Right lobe of liver (tissue), 6 donors: Measurements from ENCODE around the gene RIC3. TPM values are rescaled to one million over a fixed set of nuclear protein-coding genes. Genes with fewer than 3 reads are reported as not detected.

Experiments
- ATAC-seq, 4 donors: fragments of 200-7000 bp; cut with Tn5 transposase; one replicate each; pipeline ENCODE4 v1.9.1; 2020; ENCODE audit warnings: mild to moderate bottlenecking in 4 of 4, moderate library complexity in 4 of 4
- DNase-seq, 3 donors: peaks; one replicate each; pipeline ENCODE4 v3.0.0-alpha.2; 2020
- H3K27ac ChIP-seq, 3 donors: fragments of 200-600 bp; one replicate each; pipeline ENCODE4 v1.8.0; 2022
- H3K27me3 ChIP-seq, 2 donors: fragments of 200-600 bp; one replicate each; pipeline ENCODE4 v1.8.0; 2022
- H3K36me3 ChIP-seq, 4 donors: fragments of 200-600 bp; sonication (generic) in 1 of 4; one replicate each; pipeline versions ENCODE4 v1.5.1 to v1.8.0; 2017 to 2022; ENCODE audit warnings: control low read depth in 1 of 4
- H3K4me1 ChIP-seq, 4 donors: fragments of 200-600 bp; sonication (generic) in 1 of 4; one replicate each; pipeline versions ENCODE4 v1.5.1 to v1.8.0; 2017 to 2022; ENCODE audit warnings: control low read depth in 1 of 4
- H3K4me3 ChIP-seq, 3 donors: fragments of 200-600 bp; one replicate each; pipeline ENCODE4 v1.8.0; 2022
- H3K9me3 ChIP-seq, 4 donors: fragments of 200-600 bp; sonication (generic) in 1 of 4; one replicate each; pipeline versions ENCODE4 v1.5.1 to v1.8.0; 2017 to 2022; ENCODE audit warnings: control low read depth in 1 of 4
- POLR2A ChIP-seq: fragments of 450-650 bp; IDR thresholded peaks from one replicate; pipeline ENCODE4 v1.6.1; 2017; ENCODE audit warnings: antibody characterized with exemption, mild to moderate bottlenecking
- WGBS: methylation state at CpG from one replicate; pipeline ENCODE4 v1.1.6; 2018; ENCODE audit warnings: low coverage, low lambda C conversion rate; ENCODE audit not compliant: insufficient coverage; ENCODE audit errors: missing lambda C conversion rate; 5-methylcytosine and 5-hydroxymethylcytosine counted together
- intact Hi-C, 2 donors: fragments of 100-400 bp; cut with DNase I; formaldehyde crosslinking; loops; one replicate each; pipeline versions ENCODE4 v1.11.2 to v1.14.1; 2022
- total RNA-seq, 6 experiments: library from RNA; depleted of rRNA in 2 of 6; stranded (reverse); fragments of >200 nt in 2 of 6; fragmentation: NEBNext Ultra II Directional in 3 of 6; extraction: Animal tissue kit (Norgen Biotek cat#: 25700) in 3 of 6; gene quantifications; one replicate each; pipeline versions ENCODE4 v1.1.0 to v1.2.4, GENCODE V29; 2016 to 2023
- TF ChIP-seq, protein P1 (sequence below), 4 donors: fragments of 200-600 bp in 3 of 4; fragments of 450-650 bp in 1 of 4; IDR thresholded peaks; one replicate each; pipeline versions ENCODE4 v1.5.1 to v1.8.0; 2016 to 2022; ENCODE audit warnings: antibody characterized with exemption in 4 of 4, mild to moderate bottlenecking in 2 of 4
- donor health status: DM: no; HTN: yes; CAD: no.
- donor health status: DM: no; HTN: no; CAD: no.
- donor health status: DM: no; HTN: no; CAD: no.
- donor health status: DM: no; HTN: yes; CAD: no.
- donor health status: DM: no; HTN: yes; CAD: no.

Gene RIC3
- total RNA-seq, 6 experiments from 2014 or later = 1.4 to 7.3 (median 3.6) TPM

GRCh38 chr11:8068605-8069221 lies 100.1 kb downstream of the RIC3 start:
- peak overlapping the region; percentile 57 to 84 (median 82) for H3K27ac ChIP-seq
- H3K27me3 ChIP-seq = no peaks in the 10 kb centered on the region
- H3K4me3 ChIP-seq = peak overlapping the region in 2 of 3 donors; percentile 11 to 14
- ATAC-seq = peak; percentile 89 to 94 (median 92)
- intact Hi-C loops = no loop called here
- DNase-seq = peak; percentile 80 to 83 (median 83)
- TF ChIP-seq, protein P1, sequence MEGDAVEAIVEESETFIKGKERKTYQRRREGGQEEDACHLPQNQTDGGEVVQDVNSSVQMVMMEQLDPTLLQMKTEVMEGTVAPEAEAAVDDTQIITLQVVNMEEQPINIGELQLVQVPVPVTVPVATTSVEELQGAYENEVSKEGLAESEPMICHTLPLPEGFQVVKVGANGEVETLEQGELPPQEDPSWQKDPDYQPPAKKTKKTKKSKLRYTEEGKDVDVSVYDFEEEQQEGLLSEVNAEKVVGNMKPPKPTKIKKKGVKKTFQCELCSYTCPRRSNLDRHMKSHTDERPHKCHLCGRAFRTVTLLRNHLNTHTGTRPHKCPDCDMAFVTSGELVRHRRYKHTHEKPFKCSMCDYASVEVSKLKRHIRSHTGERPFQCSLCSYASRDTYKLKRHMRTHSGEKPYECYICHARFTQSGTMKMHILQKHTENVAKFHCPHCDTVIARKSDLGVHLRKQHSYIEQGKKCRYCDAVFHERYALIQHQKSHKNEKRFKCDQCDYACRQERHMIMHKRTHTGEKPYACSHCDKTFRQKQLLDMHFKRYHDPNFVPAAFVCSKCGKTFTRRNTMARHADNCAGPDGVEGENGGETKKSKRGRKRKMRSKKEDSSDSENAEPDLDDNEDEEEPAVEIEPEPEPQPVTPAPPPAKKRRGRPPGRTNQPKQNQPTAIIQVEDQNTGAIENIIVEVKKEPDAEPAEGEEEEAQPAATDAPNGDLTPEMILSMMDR (IDR thresholded peaks at IDR 0.05) = no peak
- peak; percentile 13 for TF ChIP-seq POLR2A
- 5% methylated on average over 10 of the region's 15 CpGs for WGBS
- H3K36me3 ChIP-seq = no peaks in the 10 kb centered on the region
- peaks cover 0 to 22% (median 9%) of the 10 kb centered on the region in 4 donors for H3K4me1 ChIP-seq
- H3K9me3 ChIP-seq = no peaks in the 10 kb centered on the region

DNA sequence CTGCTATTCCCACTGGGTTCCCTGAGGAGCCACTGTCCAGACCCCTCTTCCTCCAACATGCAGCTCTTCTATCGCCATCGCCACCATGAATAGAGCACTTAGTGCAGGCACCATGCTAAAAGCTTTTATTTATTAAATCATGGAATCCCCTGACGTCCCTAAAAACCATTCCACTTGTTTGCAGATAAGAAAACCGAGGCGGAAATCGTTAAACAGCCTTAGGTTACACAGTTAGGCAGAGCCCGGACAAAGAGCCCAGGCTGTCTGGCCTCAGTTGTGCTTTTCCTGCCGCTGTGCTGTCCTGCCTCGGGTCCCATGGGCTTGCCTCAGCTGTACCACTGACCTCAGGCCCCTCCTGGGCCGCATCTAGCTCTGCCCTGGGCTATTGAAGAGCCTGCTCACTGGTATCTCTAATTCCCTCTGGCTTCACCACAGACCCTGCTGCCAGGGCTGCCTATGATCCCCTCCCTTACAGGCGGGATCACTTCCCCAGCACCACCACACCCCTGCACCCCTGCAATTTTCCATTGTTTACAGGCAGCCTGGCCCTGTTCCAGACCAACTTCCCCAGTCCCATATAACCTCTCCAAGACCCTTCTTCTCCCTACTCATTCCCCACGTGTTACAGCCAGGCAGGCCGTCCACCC lies 100.8 kb downstream of the RIC3 start:
- intact Hi-C loops = no loop called here
- DNase-seq = peak in 1 of 3 donors; percentile 48
- H3K4me1 ChIP-seq = peaks cover 0 to 22% (median 9%) of the 10 kb centered on the region in 4 donors

DNA sequence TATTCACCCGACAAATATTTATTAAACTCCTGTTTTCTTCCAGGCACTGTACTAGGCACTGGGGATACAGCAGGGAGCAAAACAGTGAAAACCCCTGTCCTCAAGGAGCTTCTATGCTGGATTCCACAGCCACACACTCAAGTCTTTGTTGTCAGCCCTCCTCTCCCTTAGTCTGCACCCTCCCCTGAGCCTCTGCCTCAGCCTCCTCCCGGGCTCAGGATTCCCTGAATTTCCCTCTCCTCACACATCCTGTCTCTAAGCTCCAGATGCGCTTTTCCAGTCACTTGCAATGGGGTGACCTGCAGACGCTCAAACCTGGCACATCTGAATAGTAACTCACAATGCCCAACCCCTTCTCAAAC lies 101.3 kb downstream of the RIC3 start:
- no peak for TF ChIP-seq POLR2A
- TF ChIP-seq, protein P1 (IDR thresholded peaks at IDR 0.05) = no peak
- ATAC-seq (no peak), DNase-seq (peak in 1 of 3 donors; percentile 14)
- Histone ChIP-seq H3K36me3 (no peaks in the 10 kb centered on the region), H3K9me3 (no peaks in the 10 kb centered on the region), H3K4me1 (peaks cover 0 to 22% (median 9%) of the 10 kb centered on the region in 4 donors), H3K4me3 (no peak overlapping the region), H3K27me3 (no peaks in the 10 kb centered on the region), H3K27ac (no peak overlapping the region)
- WGBS = 72% methylated on average over 3 of the region's 4 CpGs
- intact Hi-C loops = no loop called here

More for the DNA sequence above, 100.8 kb downstream of the RIC3 start:
- TF ChIP-seq POLR2A = no peak
- TF ChIP-seq, protein P1 (IDR thresholded peaks at IDR 0.05) = no peak
- Histone ChIP-seq H3K4me3 (no peak overlapping the region), H3K27me3 (no peaks in the 10 kb centered on the region), H3K36me3 (no peaks in the 10 kb centered on the region), H3K9me3 (no peaks in the 10 kb centered on the region), H3K27ac (peak overlapping the region; percentile 57 to 84 (median 82))
- no peak for ATAC-seq
- WGBS = 69% methylated on average over 10 of the region's 13 CpGs

- Histone ChIP-seq H3K4me3 (no peak overlapping the region), H3K9me3 (no peaks in the 10 kb centered on the region), H3K27me3 (no peaks in the 10 kb centered on the region), H3K4me1 (peaks cover 0 to 22% (median 9%) of the 10 kb centered on the region in 4 donors), H3K36me3 (no peaks in the 10 kb centered on the region), H3K27ac (no peak overlapping the region)
- 82% methylated on average over 10 of the region's 10 CpGs for WGBS
- ATAC-seq (no peak), DNase-seq (peak in 1 of 3 donors; percentile 13)
- TF ChIP-seq POLR2A = no peak
- TF ChIP-seq, protein P1 (IDR thresholded peaks at IDR 0.05) = no peak
- intact Hi-C loops = no loop called here
Measured at GRCh38 chr11:8066911-8067455, 101.8 kb downstream of the RIC3 start.
